DMS114 treated with DMSO at 0.1 percent for 48 hours (cell line): Measurements from ENCODE around the gene LDLRAD4.
A peak's percentile ranks its signal among the peaks of the same experiment; 100 is the strongest.

Experiments
- DNase-seq: peaks from one replicate; lab custom pipeline; 2025; ENCODE audit not compliant: unreplicated experiment; lab: John Stamatoyannopoulos, UW

LDLRAD4 gene

DNA sequence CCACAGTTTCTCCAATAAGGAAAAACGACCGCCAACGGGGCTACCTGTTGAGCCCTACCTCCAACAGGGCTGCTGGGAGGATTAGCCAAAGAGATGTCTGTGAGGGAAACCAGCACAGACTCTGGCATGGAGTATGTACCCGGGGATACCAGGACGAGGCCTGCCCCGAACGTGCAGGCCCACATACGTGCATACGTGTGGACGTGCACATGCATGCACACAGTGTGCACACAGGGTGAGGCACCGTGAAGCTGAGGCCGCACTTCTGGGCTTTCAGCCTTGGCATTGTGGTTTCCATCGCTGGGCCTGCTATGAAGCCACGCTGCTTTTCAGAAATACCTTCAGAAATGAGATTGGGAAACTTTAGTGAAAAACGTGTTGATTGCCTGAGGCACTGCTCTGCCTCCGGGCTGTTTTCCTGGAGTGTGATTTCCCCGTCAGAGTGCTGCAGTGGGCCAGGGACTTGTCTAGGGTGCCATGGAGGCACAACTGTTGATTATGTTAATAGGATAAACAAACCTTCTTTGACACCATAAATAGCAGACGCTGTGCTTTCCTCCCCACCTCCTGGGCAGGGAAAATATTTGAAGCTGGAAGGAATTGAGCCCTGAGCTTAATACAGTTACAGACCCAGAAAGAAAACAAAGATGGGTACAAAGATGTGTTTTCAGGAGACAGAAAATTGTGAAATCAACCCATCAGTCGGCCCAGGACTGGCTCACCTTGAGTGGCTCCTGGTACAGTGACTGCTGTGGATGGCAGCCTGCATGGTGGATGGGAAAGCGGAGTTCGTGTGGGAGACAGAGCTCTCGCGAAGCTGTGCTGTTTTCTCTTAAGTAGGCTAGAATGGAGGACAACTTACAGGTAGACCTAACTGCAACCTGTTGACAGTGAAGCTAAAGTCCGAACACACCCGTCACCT is 325.5 kb downstream of the LDLRAD4 start:
- no peak for DNase-seq

GRCh38 chr18:13544953-13545352 is 326.4 kb downstream of the LDLRAD4 start:
- DNase-seq, result no peak

DNA sequence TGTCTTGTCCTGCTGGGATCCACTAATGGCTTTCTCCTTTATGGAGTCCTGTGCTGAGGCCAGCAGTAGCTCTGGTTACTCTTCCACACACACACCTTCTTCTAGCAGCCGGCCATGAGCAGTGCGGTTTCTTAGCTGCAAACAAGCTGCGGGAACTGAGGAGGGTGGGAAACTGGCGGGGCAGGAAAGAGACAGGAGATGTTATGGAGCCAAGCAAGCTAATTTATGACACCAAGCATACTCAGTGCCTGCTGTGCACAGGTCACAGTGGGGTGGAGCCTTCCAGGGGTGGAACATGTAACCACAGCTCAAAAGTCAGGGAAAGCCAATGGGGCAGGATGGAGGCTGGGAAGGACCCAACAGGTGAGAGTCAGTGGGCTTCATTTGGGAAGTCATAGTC is 327.0 kb downstream of the LDLRAD4 start:
- no peak for DNase-seq

GRCh38 chr18:13545955-13546354 is 327.4 kb downstream of the LDLRAD4 start:
- DNase-seq, result no peak

DNA sequence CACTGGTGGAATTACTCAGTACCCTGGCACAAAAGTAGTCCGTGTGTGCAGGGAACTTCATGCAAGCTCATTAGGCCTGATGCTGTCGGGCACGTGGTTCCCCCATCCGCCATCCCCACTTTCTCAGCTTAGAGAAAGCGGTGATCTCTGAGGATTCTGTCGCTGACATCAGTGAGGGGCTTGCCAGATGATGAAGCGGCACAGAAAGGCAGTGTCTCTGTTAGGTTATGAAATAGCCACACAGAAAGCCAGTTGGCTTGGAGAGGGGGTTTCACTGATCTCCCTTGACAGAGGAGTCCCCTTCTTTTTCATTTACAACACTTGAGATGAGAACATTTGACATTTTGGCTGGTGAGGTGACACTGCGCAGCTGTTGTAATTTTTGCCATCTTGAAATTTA is 328.1 kb downstream of the LDLRAD4 start:
- DNase-seq, result no peak

DNA sequence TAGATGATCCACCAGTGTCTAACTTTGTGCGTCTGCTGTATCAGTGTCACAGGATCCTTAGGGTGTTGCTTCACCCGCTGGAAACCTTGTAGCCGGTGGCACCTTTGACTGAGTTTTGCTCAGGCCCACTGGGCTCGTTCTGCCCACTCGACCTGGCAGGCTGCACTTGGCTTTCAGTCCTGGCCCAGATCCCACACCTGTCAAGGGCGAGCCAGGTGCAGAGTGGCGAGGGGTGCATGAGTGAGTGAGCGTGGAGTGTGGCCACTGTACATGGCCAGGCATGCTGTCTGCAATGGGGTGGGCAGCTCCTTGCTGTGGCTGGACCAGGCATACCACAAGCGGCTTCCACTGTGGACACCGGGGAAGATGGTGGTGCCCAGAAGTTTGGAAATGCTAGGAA is 328.8 kb downstream of the LDLRAD4 start:
- DNase-seq, result no peak

DNA sequence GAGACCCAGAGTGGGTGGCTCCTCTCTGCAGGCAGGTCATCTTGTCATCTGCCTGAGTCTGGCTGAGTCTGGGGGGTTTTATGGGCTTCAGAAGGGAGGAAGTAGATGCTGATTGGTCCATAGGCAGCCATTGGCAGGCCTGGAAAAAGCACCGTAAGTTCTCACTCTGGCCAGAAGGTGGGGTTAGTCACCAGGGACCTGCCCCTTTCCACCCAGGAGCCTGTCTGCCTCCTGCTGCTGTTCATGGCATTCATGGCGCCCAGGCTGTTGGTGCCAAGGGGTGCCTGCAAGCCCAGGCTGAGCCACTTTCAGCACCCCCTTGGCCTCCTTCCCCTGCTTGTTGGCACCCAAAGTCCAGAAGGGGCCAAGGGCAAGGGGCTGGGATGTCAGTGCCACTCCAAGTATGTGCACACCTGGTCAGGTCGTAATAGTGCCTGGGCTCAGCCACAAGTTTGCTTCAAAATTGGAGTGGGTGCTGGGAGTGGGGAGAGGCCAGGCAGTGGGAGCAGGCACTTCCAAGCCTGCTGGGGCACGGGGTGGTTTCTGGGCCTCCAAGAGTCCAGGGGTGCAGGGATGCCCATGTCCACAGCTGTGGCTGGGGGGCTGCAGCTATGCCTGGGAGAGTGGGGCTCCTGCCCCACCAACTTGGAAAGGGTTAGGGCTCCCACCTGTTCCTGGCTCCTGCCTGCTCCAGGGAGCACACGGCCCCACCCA is 329.7 kb downstream of the LDLRAD4 start:
- DNase-seq, result no peak

GRCh38 chr18:13548966-13549879 is 330.7 kb downstream of the LDLRAD4 start:
- DNase-seq, result no peak

- DNase-seq, result no peak
Measured at GRCh38 chr18:13549880-13550232, 331.3 kb downstream of the LDLRAD4 start.

- no peak for DNase-seq
Measured at GRCh38 chr18:13550418-13551304, 332.1 kb downstream of the LDLRAD4 start.

DNA sequence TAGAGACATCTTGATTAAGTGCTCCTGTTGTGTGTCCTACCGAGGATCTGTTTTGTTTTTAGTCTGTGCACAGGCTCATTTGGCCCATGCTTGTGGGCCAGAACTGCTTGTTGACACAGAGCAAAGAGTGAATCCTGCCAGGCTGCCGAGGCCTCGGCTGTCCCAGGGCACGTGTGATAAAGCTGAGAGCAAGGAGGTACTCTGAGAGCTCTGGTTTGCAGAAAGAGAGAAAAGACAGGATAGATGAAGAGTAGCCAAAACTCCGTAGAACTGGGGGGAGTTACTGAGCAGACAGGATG is 332.7 kb downstream of the LDLRAD4 start:
- no peak for DNase-seq

- no peak for DNase-seq
Measured at GRCh38 chr18:13551841-13552733, 333.5 kb downstream of the LDLRAD4 start.

DNA sequence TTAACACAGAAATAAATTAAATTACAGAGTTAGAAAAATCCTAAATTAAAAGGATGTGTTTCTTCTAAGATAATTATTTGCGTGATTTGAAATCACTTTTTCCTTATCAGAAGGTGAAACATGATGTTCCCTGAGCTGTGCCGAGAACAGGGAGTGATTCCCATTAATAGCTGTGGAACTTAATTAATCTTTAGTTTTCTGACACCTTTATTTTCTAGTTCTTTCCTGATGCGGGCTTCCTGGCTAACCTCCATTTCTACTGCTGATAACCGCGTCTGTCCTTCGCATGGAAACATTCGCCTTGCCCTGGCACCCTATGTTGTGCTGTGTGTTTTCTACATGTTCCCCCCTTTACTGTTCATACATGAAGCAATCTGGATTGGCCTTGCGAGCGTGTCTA is 334.9 kb downstream of the LDLRAD4 start:
- no peak for DNase-seq

DNA sequence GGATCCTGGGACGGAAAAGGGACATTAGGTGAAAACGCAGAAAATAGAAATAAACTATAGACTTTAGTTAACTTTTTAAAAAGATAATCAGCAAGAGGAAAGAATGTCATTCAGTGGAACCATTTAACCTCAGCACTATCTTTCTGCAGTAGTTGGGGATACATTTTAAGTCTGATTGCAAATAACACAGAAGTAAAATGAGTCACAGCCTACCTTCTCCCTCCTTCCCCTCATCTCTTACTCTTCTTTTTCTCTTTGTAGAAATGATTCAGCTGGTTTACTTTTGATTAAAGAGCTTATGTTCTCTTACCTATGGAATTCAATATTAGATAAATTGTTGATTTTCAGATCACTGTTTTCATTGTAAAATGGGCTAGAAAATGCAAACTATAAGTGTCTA is 336.6 kb downstream of the LDLRAD4 start:
- DNase-seq, result no peak

DNA sequence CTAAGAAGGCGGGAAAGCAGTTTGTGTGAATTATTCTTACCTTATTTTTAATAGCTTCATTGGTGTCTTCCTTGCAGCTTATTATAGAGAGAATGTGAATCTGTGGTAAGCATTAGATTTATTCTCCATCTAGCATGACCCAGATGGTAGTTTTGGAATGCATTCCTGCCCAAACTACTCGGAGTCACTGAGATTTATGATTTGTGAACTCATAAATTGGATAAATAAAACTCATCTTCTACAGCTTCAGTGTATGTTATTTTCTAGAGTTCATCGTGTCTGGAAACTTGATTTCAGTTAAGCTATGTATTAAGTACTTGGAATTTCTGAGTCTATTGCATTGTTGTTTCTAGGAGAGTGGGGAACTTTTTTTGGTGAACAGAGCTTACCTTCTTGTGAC is 337.3 kb downstream of the LDLRAD4 start:
- DNase-seq, result no peak

- DNase-seq, result no peak
Measured at GRCh38 chr18:13556502-13556901, 337.9 kb downstream of the LDLRAD4 start.

GRCh38 chr18:13558124-13558523 is 339.6 kb downstream of the LDLRAD4 start:
- DNase-seq, result peak; percentile 34

DNA sequence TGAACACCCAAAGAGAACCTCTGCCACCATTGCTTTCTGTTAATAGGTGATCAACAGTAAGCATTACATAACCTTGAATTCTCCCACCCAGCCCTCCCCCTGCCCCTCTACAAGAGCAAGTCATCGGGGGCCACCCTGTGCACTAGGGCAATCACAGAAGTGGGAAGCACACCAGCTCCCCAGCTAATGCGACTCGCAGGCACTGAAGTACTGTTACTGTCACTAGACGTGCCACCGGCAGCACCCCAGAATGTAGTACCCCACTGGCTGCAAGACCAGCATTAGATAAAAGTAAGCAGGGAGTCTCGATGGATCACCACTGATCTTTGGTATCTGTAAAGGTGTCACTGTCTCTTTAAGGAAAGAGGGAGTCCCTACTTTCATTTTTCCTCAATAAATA is 340.2 kb downstream of the LDLRAD4 start:
- DNase-seq, result no peak

DNA sequence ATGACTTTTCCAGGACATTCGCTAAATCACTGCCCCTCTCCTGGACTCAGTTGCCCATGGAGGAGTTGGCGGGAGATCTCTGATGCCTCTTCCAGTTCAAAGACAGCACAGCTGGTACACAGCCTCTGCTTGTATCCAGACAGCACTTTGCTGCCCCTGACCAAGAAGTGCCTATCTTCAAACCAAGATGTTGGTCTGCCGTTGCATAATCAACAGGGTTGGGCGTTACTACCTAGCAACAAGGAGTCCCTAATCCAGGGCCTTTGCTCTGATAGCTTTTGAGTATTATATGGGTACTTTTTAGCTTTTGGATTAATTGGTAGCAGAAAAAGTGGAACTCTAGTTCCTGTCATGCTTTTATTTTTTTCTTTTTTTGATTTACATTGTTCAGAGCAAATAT is 341.2 kb downstream of the LDLRAD4 start:
- no peak for DNase-seq

DNA sequence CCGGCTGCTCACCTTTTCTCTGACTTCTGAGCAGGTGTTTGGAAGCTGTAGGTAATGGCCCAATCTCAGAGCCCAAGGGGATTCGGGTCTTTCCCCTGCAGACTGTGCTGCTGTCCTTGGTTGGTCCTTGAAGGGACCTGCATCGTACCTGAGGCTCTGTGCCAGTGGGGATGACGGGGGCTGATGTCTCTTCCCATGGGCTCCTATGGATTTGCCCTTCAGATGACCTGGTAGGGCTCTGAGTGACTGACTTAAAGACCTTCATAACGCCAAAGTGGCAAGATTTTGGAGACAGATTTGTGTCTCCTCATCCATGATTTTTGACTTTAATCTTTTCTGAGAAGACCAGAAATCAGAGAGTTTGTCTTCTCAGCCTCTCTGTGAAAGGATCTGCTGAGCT is 341.7 kb downstream of the LDLRAD4 start:
- no peak for DNase-seq
